ENCODE measurements around the gene SYT1.
"Not testable (repeated sequence)": the region's sequence is repeated elsewhere in the genome, so short reads cannot be mapped to it uniquely, and the experiment has no call there.

The SYT1 gene

DNA sequence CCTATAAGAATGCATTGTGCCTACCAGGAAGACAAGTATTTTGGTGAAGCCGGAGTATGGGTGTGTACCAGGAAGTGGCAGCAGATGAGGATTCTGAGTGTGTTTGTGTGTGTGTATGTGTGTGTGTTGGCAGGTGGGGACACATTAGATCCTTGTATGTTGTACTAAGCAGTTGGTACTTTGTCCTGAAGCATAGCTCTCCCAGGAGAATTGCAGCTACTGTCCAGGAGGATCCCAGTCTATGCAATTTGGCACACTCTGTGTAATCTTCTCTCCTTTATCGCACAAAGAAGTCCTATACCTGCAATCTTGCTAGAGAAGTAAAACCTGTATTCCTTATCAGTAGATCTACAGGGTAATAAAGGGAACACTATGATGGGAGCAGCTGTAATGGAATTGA is 549.7 kb downstream of the SYT1 start:
- DNase-seq: no peak

GRCh38 chr12:79415321-79415720 is 550.7 kb downstream of the SYT1 start:
- no peak for DNase-seq

DNA sequence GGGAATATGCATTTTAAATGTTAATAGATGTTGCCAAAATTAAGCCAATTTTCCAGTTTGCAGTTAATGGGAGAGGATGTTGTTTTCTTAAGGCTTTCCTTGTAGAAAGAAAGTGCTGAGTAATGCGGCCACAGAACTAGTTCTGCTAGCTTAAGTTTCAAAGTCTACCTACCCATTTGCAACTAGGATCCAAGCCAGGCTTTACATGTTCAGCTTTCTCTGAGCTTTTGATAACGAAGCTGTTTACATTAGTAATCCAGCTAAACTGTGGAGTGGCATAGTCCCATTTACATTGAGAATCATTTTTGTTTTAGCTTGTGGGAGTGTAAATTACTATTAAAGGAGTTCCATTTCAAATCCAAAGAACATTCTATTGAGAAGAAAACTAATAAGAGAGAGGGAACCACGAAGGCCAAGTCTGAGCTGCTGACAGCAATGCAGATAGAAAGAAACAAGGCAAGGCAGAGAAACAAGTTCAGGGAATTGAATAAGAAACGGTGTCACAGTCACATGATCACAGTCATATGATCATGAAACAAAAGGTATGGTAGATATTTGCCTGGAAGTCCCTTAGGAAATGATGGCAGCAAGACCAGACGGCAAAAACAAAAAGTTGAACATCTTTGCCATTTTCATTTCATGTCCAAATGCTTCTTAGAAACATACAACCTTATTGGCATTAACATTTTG is 551.3 kb downstream of the SYT1 start:
- no peak for DNase-seq

GRCh38 chr12:79420146-79420618 is 555.6 kb downstream of the SYT1 start:
- no peak for DNase-seq

- DNase-seq: no peak
Observed at GRCh38 chr12:79421236-79421740, 556.7 kb downstream of the SYT1 start.

DNA sequence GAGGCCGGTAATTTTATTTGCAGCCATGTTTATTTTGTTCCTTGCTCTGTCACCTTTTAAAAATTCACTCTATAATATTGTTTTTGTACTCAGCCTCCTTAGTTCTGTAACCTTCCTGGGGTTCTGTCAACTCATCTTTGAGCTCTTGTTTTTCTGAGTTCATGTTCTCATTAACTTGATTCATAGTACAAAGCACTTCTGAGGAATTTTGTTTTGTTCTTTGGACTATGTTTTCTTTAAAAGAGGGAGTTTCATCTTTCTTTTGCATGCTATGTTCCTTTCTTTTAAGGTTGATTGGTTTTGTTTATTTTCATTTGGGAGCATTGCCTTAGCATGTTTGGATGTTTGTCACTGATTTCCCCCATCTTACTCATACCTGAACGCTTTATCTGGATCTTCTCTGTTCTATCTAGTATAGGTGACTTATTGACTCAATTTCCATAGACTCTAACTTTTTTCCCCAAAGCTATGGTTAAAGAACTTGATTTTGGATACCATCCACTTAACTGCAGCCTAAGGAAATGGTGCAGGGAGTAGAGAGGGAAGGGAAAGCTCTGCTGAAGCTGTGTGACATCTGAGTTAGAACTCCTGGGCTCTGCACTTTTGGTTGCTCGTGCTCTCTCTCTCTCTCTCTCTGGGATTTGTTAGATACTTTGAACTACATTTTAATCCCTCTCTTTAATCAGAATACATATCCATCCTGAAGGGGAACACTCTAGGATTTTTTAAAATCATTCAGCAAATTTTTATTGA is 557.7 kb downstream of the SYT1 start:
- no peak for DNase-seq

- DNase-seq: no peak
Observed at GRCh38 chr12:79423560-79423959, 559.0 kb downstream of the SYT1 start.

DNA sequence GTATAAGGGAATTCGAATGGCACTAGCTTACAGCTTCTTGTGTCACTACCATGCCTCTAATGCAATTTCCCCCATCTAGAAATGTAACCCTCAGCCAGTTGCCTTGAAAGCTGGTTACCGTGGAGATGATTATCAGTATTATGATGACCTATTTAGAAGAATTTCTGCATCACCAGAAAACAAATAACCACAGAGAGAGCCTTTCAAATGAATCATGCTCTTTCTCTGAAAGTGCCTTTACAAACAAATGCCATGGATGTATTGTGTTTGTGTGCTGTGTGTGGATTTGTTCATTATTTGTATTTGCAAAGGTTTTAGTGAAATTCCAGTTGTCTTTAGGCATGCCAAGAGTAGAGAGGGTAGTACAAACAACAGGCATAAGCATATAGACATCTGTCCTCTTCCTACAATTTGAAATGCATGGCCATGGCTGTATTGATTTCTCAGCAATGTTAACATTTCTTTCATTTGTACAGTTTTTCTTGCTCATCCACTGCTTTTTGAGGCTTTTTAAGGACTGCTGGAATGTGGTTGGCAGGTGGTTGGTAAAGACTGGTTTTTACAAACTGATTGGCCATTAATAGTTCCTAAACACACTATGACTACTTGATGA is 559.6 kb downstream of the SYT1 start:
- no peak for DNase-seq

GRCh38 chr12:79426121-79426520 is 561.5 kb downstream of the SYT1 start:
- DNase-seq: no peak

DNA sequence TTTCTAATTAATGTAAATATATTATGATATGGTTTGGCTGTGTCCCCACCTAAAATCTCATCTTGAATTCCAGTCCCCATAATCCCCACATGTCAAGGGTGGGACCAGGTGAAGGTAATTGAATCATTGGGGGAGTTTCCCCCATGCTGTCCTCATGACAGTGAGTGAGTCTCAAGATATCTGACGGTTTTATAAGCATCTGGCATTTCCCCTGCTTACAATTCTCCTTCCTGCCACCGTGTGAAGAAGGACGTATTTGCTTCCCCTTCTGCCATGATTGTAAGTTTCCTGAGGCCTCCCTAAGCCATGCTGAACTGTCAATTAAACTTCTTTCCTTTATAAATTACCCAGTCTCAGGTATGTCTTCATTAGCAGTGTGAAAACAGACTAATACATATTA is 562.2 kb downstream of the SYT1 start:
- DNase-seq: not testable (repeated sequence)

DNA sequence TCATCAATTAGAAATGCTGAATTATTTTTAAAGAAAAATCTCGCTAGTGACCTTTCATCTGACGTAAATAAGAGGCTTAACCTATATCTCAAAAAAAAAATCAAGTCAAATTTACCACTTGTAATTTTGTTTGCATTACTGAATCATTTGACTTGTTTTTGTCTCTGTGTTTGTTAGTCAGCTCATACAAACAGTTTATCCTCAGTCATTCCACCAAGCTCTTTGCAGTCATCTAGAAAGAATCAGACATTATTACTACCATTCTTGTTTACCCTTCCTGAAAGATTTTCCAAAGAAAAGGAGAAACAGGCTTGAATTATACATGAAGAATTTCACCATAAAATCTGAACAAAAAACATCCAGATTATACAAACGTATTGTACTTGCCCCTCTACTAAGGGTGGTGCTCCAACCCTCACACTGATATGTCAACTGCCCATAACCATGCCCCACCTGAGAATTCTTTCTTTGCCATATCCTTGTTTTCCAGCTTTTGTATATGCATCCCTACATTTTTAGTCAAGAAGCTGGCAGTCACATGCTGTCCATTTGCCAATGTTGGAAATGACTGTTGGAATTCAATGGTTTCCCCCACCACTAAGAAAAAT is 569.0 kb downstream of the SYT1 start:
- no peak for DNase-seq

DNA sequence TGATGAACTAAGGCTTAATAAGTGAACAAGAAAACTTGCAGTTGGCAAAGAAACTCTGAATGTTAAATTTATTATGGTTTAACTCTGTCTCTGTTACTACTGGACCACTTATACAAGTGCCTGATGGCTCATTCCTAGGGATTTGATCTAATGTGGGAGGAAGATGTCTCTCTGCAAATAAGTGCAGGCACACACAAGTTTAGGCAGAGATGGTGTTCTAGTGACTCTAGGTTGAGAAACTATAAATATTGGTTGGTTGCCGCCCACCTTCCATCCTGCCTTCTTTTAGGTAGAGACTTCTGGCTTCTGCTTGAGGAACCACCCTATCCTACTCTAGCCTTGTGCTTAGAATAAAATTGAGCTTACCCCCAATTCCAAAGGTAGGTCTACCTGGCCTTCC is 570.0 kb downstream of the SYT1 start:
- no peak for DNase-seq

GRCh38 chr12:79435742-79436141 is 571.2 kb downstream of the SYT1 start:
- DNase-seq: no peak

DNA sequence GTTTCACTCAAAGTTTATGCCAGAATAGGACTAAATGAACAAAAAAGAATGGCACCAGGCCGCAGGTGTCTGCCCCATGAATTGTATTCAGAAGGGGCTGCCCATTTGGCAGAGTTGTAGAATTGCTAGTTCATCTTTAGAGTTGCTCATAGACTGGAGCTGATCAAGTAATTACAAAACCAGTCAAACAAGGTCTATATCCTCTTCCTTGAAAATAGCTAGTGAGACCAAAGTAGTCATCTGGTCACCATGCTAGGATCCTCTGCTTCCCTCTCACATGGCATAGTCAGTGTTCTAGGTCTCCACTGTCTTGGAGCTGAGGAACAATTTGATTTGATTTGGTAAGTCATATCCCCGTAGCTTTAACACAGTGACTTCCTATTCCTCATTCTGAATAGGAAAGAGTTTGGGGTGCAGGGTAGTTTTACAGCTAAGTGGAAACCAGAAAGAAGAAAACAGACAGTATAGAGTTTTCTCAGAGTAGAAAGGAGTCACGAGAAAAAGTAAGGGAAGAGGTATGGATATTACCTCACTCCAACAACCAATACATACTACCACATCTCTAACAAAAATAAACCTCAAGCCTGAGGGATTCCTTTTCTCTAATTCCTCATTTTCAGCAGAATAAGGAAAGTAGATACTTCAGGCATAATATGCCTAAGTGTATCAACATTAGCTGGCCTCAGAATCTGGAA is 574.1 kb downstream of the SYT1 start:
- DNase-seq: no peak

- DNase-seq: no peak
Observed at GRCh38 chr12:79439175-79439825, 574.7 kb downstream of the SYT1 start.

DNA sequence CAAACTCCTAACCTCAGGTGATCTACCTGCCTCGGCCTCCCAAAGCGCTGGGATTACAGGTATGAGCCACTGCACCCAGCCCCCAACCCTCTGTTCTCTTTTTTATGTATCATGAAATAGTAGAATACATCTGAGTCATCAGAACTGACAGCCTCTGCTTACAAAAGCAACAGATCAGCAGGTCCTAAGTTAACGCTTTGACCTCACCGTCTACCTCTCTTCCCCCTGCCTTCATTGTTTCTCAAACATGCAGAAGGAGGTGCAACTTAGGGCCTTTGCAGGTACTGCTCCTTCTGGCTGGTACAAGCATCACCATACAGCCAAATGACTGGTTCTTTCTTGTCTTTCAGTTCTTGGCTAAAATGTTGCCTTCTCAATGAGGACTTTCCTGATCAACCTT is 577.0 kb downstream of the SYT1 start:
- DNase-seq: no peak

GRCh38 chr12:79442396-79442795 is 577.8 kb downstream of the SYT1 start:
- DNase-seq: no peak

DNA sequence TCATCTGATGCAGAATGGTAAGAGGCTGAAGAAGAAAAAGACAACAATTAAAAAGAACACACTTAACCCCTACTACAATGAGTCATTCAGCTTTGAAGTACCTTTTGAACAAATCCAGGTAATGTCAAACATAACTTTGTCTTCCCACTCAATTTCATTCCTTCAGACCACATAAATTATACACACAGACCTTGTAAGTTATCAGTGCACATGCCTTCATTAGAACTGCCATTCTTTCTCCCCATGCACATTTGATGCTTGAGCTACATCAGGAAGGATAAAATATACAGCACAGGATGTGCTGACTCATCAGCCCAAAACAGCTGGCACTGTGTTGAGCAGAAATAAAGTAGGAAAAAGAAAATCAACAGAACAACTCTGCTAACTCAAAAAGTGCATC is 579.5 kb downstream of the SYT1 start:
- no peak for DNase-seq

DNA sequence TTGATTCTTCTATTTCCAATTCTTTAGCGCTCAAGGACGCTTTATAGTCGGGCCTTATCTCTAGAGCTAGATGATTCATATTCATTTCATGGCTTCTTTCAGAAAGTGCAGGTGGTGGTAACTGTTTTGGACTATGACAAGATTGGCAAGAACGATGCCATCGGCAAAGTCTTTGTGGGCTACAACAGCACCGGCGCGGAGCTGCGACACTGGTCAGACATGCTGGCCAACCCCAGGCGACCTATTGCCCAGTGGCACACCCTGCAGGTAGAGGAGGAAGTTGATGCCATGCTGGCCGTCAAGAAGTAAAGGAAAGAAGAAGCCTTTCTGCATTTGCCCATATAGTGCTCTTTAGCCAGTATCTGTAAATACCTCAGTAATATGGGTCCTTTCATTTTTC is 584.2 kb downstream of the SYT1 start:
- no peak for DNase-seq

DNA sequence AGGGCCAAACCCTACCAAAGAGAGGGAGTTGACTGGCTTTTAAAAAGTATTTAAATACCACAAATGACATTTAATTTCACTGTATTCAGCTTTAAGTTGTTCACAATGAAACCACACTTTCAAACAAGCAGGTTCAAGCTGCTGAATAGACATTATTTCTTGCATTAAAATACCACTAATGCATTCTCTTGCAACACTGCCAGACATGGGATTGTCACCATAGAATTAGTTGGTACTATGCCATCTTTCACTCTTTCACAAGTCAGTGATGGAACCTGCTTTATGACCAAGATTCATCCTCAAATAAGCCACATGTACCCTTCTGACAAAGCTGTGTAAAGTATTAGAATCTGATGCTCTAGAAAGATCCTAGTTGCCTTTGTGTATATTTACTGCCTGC is 586.8 kb downstream of the SYT1 start:
- no peak for DNase-seq

DNA sequence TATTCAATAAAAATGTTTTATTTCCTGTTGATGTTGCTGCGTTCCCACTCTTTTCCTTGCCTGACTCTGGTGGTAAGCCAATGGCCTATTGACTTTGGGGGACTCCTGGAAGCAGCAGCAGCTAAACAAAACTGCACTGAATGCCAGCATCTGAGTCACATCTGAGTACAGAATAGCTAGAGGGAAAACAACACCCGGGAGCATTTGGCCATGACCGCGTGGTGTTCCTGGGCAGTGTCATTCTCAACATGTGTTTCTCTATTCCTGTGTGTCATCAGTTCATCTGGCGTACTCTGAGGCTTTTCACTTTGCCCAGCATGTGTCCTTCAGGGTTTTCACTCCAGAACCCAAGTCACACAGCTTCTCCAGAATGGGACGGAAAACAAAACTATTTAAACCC is 587.4 kb downstream of the SYT1 start:
- DNase-seq: peak; percentile 42

DNA sequence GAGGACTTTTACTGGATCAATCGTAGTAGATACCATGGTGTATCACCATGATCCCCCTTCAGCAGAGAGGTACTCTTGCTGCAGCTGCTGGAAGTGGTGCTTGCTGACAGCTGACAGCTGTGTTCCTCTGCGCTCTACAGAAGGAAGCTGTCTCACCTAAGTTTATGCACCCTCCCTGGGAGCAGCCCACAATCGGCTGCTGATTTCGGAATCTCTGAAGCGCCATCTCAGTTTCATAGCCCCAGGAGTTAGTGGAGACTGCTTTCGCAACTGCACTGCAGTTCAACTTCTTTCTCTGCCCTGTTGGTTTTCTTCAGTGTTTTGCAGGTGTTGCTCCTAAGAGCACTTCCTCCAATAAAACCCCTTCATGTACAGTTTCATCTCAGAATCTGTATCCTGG is 588.3 kb downstream of the SYT1 start:
- no peak for DNase-seq
